GM19395 (cell line): Measurements from ENCODE around the gene XPR1.

Source experiments
- ATAC-seq: cut with Tn5 transposase; IDR thresholded peaks from one replicate; pipeline ENCODE4 v1.9.1; 2021; ENCODE audit warnings: mild to moderate bottlenecking, moderate library complexity; ENCODE audit not compliant: unreplicated experiment

Gene XPR1

GRCh38 chr1:180925471-180926051 lies 293.7 kb downstream of the XPR1 start:
- ATAC-seq = no peak

GRCh38 chr1:180926164-180926981 lies 294.6 kb downstream of the XPR1 start:
- no peak for ATAC-seq

- no peak for ATAC-seq
Measured at GRCh38 chr1:180927348-180927747, 295.5 kb downstream of the XPR1 start.

- no peak for ATAC-seq
Measured at GRCh38 chr1:180927841-180928240, 296.0 kb downstream of the XPR1 start.

GRCh38 chr1:180928331-180929230 lies 296.8 kb downstream of the XPR1 start:
- no peak for ATAC-seq

- ATAC-seq = no peak
Measured at GRCh38 chr1:180929389-180929788, 297.6 kb downstream of the XPR1 start.

GRCh38 chr1:180930687-180931086 lies 298.9 kb downstream of the XPR1 start:
- no peak for ATAC-seq

GRCh38 chr1:180931529-180931928 lies 299.7 kb downstream of the XPR1 start:
- ATAC-seq = no peak

- no peak for ATAC-seq
Measured at GRCh38 chr1:180932378-180932777, 300.6 kb downstream of the XPR1 start.

- ATAC-seq = no peak
Measured at GRCh38 chr1:180933141-180933540, 301.3 kb downstream of the XPR1 start.

GRCh38 chr1:180934563-180934962 lies 302.7 kb downstream of the XPR1 start:
- ATAC-seq = no peak

- ATAC-seq = no peak
Measured at GRCh38 chr1:180935326-180936109, 303.7 kb downstream of the XPR1 start.

- ATAC-seq = no peak
Measured at GRCh38 chr1:180936110-180937011, 304.5 kb downstream of the XPR1 start.

GRCh38 chr1:180937012-180937372 lies 305.2 kb downstream of the XPR1 start:
- ATAC-seq = no peak

- no peak for ATAC-seq
Measured at GRCh38 chr1:180937624-180938225, 305.9 kb downstream of the XPR1 start.

GRCh38 chr1:180939073-180939710 lies 307.4 kb downstream of the XPR1 start:
- ATAC-seq = no peak

- no peak for ATAC-seq
Measured at GRCh38 chr1:180939711-180940103, 307.9 kb downstream of the XPR1 start.
